AG04450 (cell line): ENCODE data around the gene A3GALT2. TPM values are rescaled to one million over a fixed set of nuclear protein-coding genes. Genes with fewer than 3 reads are reported as not detected.

Experiments
- CTCF ChIA-PET: fragments of 300-600, 350-600 bp; formaldehyde crosslinking; extraction: SDS; loops from one replicate; lab custom pipeline; 2022; ENCODE audit warnings: antibody characterized with exemption, inconsistent platforms; lab: Charles Lee
- POLR2A ChIA-PET: fragments of 350-600 bp; formaldehyde crosslinking; extraction: SDS; loops from one replicate; lab custom pipeline; 2021; ENCODE audit warnings: antibody characterized with exemption, inconsistent platforms; lab: Yijun Ruan, JAX
- DNase-seq: peaks from one replicate; pipeline ENCODE4 v3.0.0-alpha.2; 2011; ENCODE audit warnings: low read depth, low spot score
- H3K27ac ChIP-seq: one replicate; pipeline ENCODE4 v1.5.1; 2012; ENCODE audit warnings: low read depth, low read length, control low read depth
- H3K27me3 ChIP-seq: one replicate; pipeline ENCODE4 v1.6.0; 2012; ENCODE audit warnings: low read length; ENCODE audit not compliant: control insufficient read depth, insufficient read depth
- H3K4me3 ChIP-seq: 2 replicates; pipeline ENCODE4 v1.5.1; 2011; ENCODE audit warnings: mild to moderate bottlenecking, low read depth, low read length, control low read depth
- H3K9me3 ChIP-seq: 2 replicates; pipeline ENCODE4 v1.5.1; 2012; ENCODE audit warnings: low read length; ENCODE audit not compliant: control insufficient read depth, insufficient read depth
- CTCF ChIP-seq: IDR thresholded peaks from 2 replicates; pipeline ENCODE4 v1.5.1; 2011; ENCODE audit warnings: low read depth, low read length, control low read depth, inconsistent platforms
- polyA plus RNA-seq: library from polyadenylated mRNA; depleted of rRNA; stranded (reverse); fragments of >200 nt; gene quantifications from 2 replicates; pipeline ENCODE4 v1.2.3, GENCODE V29; 2011

A3GALT2 gene
- polyA plus RNA-seq, 1 experiment: not detected

GRCh38 chr1:33326785-33327184, 5.9 kb upstream of the A3GALT2 start:
- POLR2A ChIA-PET: interaction anchor here (0.5 kb wide), 1 partner anchor 24 kb away, joined by 3 read pairs; no protein-coding TSS in a partner anchor
- Histone ChIP-seq H3K27me3 (no peaks in the 10 kb centered on the region), H3K4me3 (no peak overlapping the region), H3K27ac (no peak overlapping the region), H3K9me3 (no peaks in the 10 kb centered on the region)
- CTCF ChIA-PET: interaction anchor here (0.5 to 1.3 kb wide), 3 partner anchors 11 to 255 kb away, joined by 3 to 4 read pairs (median 3); no protein-coding TSS in a partner anchor
- no peak for TF ChIP-seq CTCF
- DNase-seq: no peak

- no peak for DNase-seq
- no peaks in the 10 kb centered on the region for H3K9me3 ChIP-seq
- ChIA-PET POLR2A (interaction anchor here (1.0 to 1.1 kb wide), 2 partner anchors 8 to 29 kb away, joined by 3 read pairs; no protein-coding TSS in a partner anchor), CTCF (interaction anchor here (1.3 to 4.2 kb wide), 3 partner anchors 27 to 146 kb away, joined by 3 to 23 read pairs (median 4); no protein-coding TSS in a partner anchor)
- no peaks in the 10 kb centered on the region for H3K27me3 ChIP-seq
- H3K27ac ChIP-seq: peak overlapping the region; percentile 39
- no peak overlapping the region for H3K4me3 ChIP-seq
- TF ChIP-seq CTCF: no peak
Measured at GRCh38 chr1:33324677-33325575, 4.0 kb upstream of the A3GALT2 start.

- no peak for TF ChIP-seq CTCF
- H3K27ac ChIP-seq: peak overlapping the region; percentile 31
- no peak overlapping the region for H3K4me3 ChIP-seq
- H3K27me3 ChIP-seq: no peaks in the 10 kb centered on the region
- no peak for DNase-seq
- no peaks in the 10 kb centered on the region for H3K9me3 ChIP-seq
- CTCF ChIA-PET: interaction anchor here (1.5 to 4.2 kb wide), 3 partner anchors 26 to 147 kb away, joined by 3 to 23 read pairs (median 7); no protein-coding TSS in a partner anchor
- POLR2A ChIA-PET: interaction anchor here (1.0 kb wide), 1 partner anchor 28 kb away, joined by 3 read pairs; no protein-coding TSS in a partner anchor
Measured at GRCh38 chr1:33323663-33324477, 3.0 kb upstream of the A3GALT2 start.

GRCh38 chr1:33322870-33323585, 2.1 kb upstream of the A3GALT2 start:
- ChIA-PET CTCF (interaction anchor here (1.5 to 4.2 kb wide), 3 partner anchors 25 to 148 kb away, joined by 3 to 23 read pairs (median 7); no protein-coding TSS in a partner anchor), POLR2A (no interaction called here)
- Histone ChIP-seq H3K9me3 (no peaks in the 10 kb centered on the region), H3K27ac (no peak overlapping the region), H3K27me3 (no peaks in the 10 kb centered on the region), H3K4me3 (no peak overlapping the region)
- no peak for TF ChIP-seq CTCF
- DNase-seq: no peak
